H1 (cell line): ENCODE measurements around the gene ATE1. TPM values are rescaled to one million over a fixed set of nuclear protein-coding genes. Genes with fewer than 3 reads are reported as not detected.
A peak's percentile ranks its signal among the peaks of the same experiment; 100 is the strongest.

ENCODE experiments used
- CTCF ChIA-PET: fragments of 300-600 bp; sonication (Branson Sonifier 250); formaldehyde crosslinking; loops from one replicate; lab custom pipeline; 2021; ENCODE audit not compliant: partially characterized antibody; lab: Charles Lee
- POLR2A ChIA-PET: fragments of 300-600 bp; sonication (Branson Sonifier 250); formaldehyde crosslinking; loops from one replicate; lab custom pipeline; 2021; ENCODE audit warnings: inconsistent platforms; ENCODE audit not compliant: partially characterized antibody; lab: Charles Lee
- DNase-seq, 2 experiments: peaks; one replicate each; pipeline versions ENCODE4 v3.0.0 to v3.0.0-alpha.2; 2010 to 2022; ENCODE audit warnings: low spot score in 2 of 2, low read depth in 1 of 2, mixed read lengths in 1 of 2
- FAIRE-seq: peaks from 2 replicates; lab custom pipeline; 2011; peaks lifted over from hg19 to GRCh38; lab: Jason Lieb, UNC
- H2AFZ ChIP-seq: 2 replicates; pipeline ENCODE4 v1.8.1; 2012; ENCODE audit warnings: low read length, inconsistent platforms
- H2AK5ac ChIP-seq: 2 replicates; pipeline ENCODE4 v1.6.1; 2013; ENCODE audit warnings: low read depth, low read length
- H2BK120ac ChIP-seq: replicated peaks from 2 replicates; pipeline ENCODE3; 2013; ENCODE audit warnings: low read depth, low read length, inconsistent platforms
- H2BK12ac ChIP-seq: 2 replicates; pipeline ENCODE4 v1.6.1; 2013; ENCODE audit warnings: low read depth, low read length
- H2BK15ac ChIP-seq: 2 replicates; pipeline ENCODE4 v1.6.1; 2013; ENCODE audit warnings: low read length
- H2BK20ac ChIP-seq: 2 replicates; pipeline ENCODE4 v1.6.1; 2013; ENCODE audit warnings: low read length
- H2BK5ac ChIP-seq: 2 replicates; pipeline ENCODE4 v1.6.1; 2013; ENCODE audit warnings: low read depth, low read length
- H3K14ac ChIP-seq: 2 replicates; pipeline ENCODE4 v1.6.1; 2013; ENCODE audit warnings: inconsistent platforms; ENCODE audit not compliant: insufficient read length
- H3K18ac ChIP-seq: 2 replicates; pipeline ENCODE4 v1.6.1; 2013; ENCODE audit warnings: low read length; ENCODE audit errors: extremely low read depth
- H3K23ac ChIP-seq: 2 replicates; pipeline ENCODE4 v1.6.1; 2013; ENCODE audit warnings: inconsistent platforms; ENCODE audit not compliant: insufficient read length
- H3K23me2 ChIP-seq: 2 replicates; pipeline ENCODE4 v1.6.1; 2013; ENCODE audit warnings: low read depth, low read length
- H3K27ac ChIP-seq: 2 replicates; pipeline ENCODE4 v1.6.1; 2011; ENCODE audit warnings: low read depth, low read length, inconsistent platforms
- H3K27me3 ChIP-seq, 4 experiments: replicated peaks in 1 of 4; 1 replicate in 1 of 4; 2 replicates in 3 of 4; pipeline versions ENCODE4 v1.6.1 to v1.8.1; 2011 to 2013; ENCODE audit warnings: low read length in 3 of 4, mild to moderate bottlenecking in 3 of 4, inconsistent platforms in 2 of 4, mixed read lengths in 2 of 4, moderate library complexity in 1 of 4; ENCODE audit not compliant: control insufficient read depth in 3 of 4, insufficient read depth in 3 of 4; ENCODE audit errors: extremely low read depth in 1 of 4
- H3K36me3 ChIP-seq, 4 experiments: 2 replicates each; pipeline versions ENCODE4 v1.6.1 to v1.8.1; 2011 to 2013; ENCODE audit warnings: mild to moderate bottlenecking in 4 of 4, low read length in 3 of 4, moderate library complexity in 2 of 4, control low read depth in 1 of 4, inconsistent platforms in 1 of 4; ENCODE audit not compliant: insufficient read depth in 4 of 4, control insufficient read depth in 2 of 4
- H3K4ac ChIP-seq: replicated peaks from 2 replicates; pipeline ENCODE3; 2013; ENCODE audit warnings: low read length, low read depth, mixed read lengths, inconsistent platforms; ENCODE audit not compliant: insufficient read length
- H3K4me1 ChIP-seq, 4 experiments: replicated peaks in 1 of 4; 1 replicate in 1 of 4; 2 replicates in 3 of 4; pipeline versions ENCODE4 v1.6.1 to v1.8.1; 2011 to 2013; ENCODE audit warnings: low read length in 3 of 4, inconsistent platforms in 2 of 4, mixed read lengths in 1 of 4; ENCODE audit not compliant: insufficient read depth in 4 of 4, control insufficient read depth in 3 of 4
- H3K4me2 ChIP-seq, 2 experiments: 2 replicates each; pipeline versions ENCODE4 v1.6.1 to v1.8.1; 2011 to 2013; ENCODE audit warnings: low read depth in 2 of 2, low read length in 2 of 2, control low read depth in 1 of 2, inconsistent platforms in 1 of 2, mild to moderate bottlenecking in 1 of 2; ENCODE audit not compliant: insufficient read depth in 1 of 2
- H3K4me3 ChIP-seq, 4 experiments: fragments of 200-600, 300-600 bp in 1 of 4; sonication (generic), shearing (Covaris generic), sonication (Bioruptor Twin) in 1 of 4; 2 replicates each; pipeline versions ENCODE4 v1.5.1 to v1.8.1; 2011 to 2016; ENCODE audit warnings: low read length in 4 of 4, low read depth in 3 of 4, control low read depth in 2 of 4, inconsistent platforms in 2 of 4, mild to moderate bottlenecking in 2 of 4, mixed read lengths in 1 of 4, moderate library complexity in 1 of 4; ENCODE audit not compliant: insufficient read depth in 2 of 4; ENCODE audit errors: extremely low read depth in 1 of 4
- H3K56ac ChIP-seq: replicated peaks from 2 replicates; pipeline ENCODE3; 2013; ENCODE audit warnings: low read depth, mild to moderate bottlenecking, mixed read lengths, low read length, inconsistent platforms; ENCODE audit not compliant: insufficient read length
- H3K79me1 ChIP-seq: 2 replicates; pipeline ENCODE4 v1.6.1; 2013; ENCODE audit warnings: low read depth, low read length, control low read depth
- H3K79me2 ChIP-seq, 2 experiments: 2 replicates each; pipeline versions ENCODE4 v1.6.1 to v1.8.1; 2012 to 2013; ENCODE audit warnings: low read length in 2 of 2, mild to moderate bottlenecking in 2 of 2, inconsistent platforms in 1 of 2; ENCODE audit not compliant: insufficient read depth in 2 of 2, control insufficient read depth in 1 of 2
- H3K9ac ChIP-seq, 4 experiments: replicated peaks in 1 of 4; 1 replicate in 1 of 4; 2 replicates in 3 of 4; pipeline versions ENCODE4 v1.6.1 to v1.8.1; 2011 to 2013; ENCODE audit warnings: low read depth in 3 of 4, low read length in 3 of 4, control low read depth in 2 of 4, mild to moderate bottlenecking in 2 of 4, moderate library complexity in 2 of 4, inconsistent platforms in 1 of 4; ENCODE audit errors: extremely low read depth in 1 of 4
- H3K9me3 ChIP-seq, 2 experiments: 2 replicates each; pipeline versions ENCODE4 v1.6.1 to v1.8.1; 2012 to 2013; ENCODE audit warnings: mild to moderate bottlenecking in 2 of 2, moderate library complexity in 2 of 2, control low read depth in 1 of 2, inconsistent platforms in 1 of 2, low read depth in 1 of 2, low read length in 1 of 2, mixed read lengths in 1 of 2; ENCODE audit not compliant: insufficient read depth in 2 of 2
- H4K20me1 ChIP-seq, 2 experiments: replicated peaks in 1 of 2; 2 replicates each; pipeline versions ENCODE3 to v1.8.1; 2011 to 2013; ENCODE audit warnings: inconsistent platforms in 2 of 2, low read length in 2 of 2, mild to moderate bottlenecking in 1 of 2; ENCODE audit not compliant: insufficient read depth in 2 of 2, control insufficient read depth in 1 of 2
- H4K5ac ChIP-seq: 2 replicates; pipeline ENCODE4 v1.6.1; 2013; ENCODE audit warnings: low read length, low read depth, mixed read lengths, inconsistent platforms; ENCODE audit not compliant: insufficient read length
- H4K8ac ChIP-seq: 2 replicates; pipeline ENCODE4 v1.8.0; 2013; ENCODE audit warnings: mild to moderate bottlenecking, moderate library complexity, low read length, inconsistent platforms; ENCODE audit not compliant: insufficient read depth; ENCODE audit errors: extremely low read depth
- H4K91ac ChIP-seq: replicated peaks from 2 replicates; pipeline ENCODE3; 2013; ENCODE audit warnings: low read length, mixed read lengths, inconsistent platforms; ENCODE audit not compliant: insufficient read length
- ASH2L ChIP-seq: fragments of 200-600, 300-600 bp; sonication (generic); IDR thresholded peaks from one replicate; pipeline ENCODE4 v1.7.1; 2017; ENCODE audit warnings: low read length
- CHD2 ChIP-seq: IDR thresholded peaks from 2 replicates; pipeline ENCODE4 v1.6.1; 2012; ENCODE audit warnings: low read length, improper control_type of control experiment
- JUN ChIP-seq: IDR thresholded peaks from 2 replicates; pipeline ENCODE4 v1.6.1; 2011; ENCODE audit warnings: low read depth, mild to moderate bottlenecking, improper control_type of control experiment, low read length
- JUND ChIP-seq: IDR thresholded peaks from 2 replicates; pipeline ENCODE4 v1.6.1; 2011; ENCODE audit warnings: mild to moderate bottlenecking, improper control_type of control experiment, low read length
- KDM5A ChIP-seq: fragments of 200-600 bp; IDR thresholded peaks from 2 replicates; pipeline ENCODE4 v1.7.1; 2012; ENCODE audit warnings: mild to moderate bottlenecking, low read length, inconsistent platforms, mixed read lengths
- MAFK ChIP-seq: IDR thresholded peaks from 2 replicates; pipeline ENCODE4 v1.6.1; 2012; ENCODE audit warnings: low read depth, mild to moderate bottlenecking, improper control_type of control experiment, low read length
- NRF1 ChIP-seq: IDR thresholded peaks from 2 replicates; pipeline ENCODE4 v1.6.1; 2011; ENCODE audit warnings: mild to moderate bottlenecking, low read depth, low read length, improper control_type of control experiment
- PHF8 ChIP-seq: fragments of 200-600 bp; sonication (generic); conservative IDR thresholded peaks from 2 replicates; pipeline ENCODE4 v1.7.1; 2012; ENCODE audit warnings: low read depth, mild to moderate bottlenecking, inconsistent platforms, low read length, moderate library complexity
- SP4 ChIP-seq: IDR thresholded peaks from 2 replicates; pipeline ENCODE4 v1.6.1; 2012; ENCODE audit warnings: low read length, inconsistent platforms
- TCF12 ChIP-seq: IDR thresholded peaks from 2 replicates; pipeline ENCODE4 v1.6.1; 2011; ENCODE audit warnings: low read depth, mild to moderate bottlenecking, low read length
- YY1 ChIP-seq: IDR thresholded peaks from 2 replicates; pipeline ENCODE4 v1.6.1; 2011; ENCODE audit warnings: low read depth, mild to moderate bottlenecking, low read length
- WGBS, 2 experiments: shearing (Covaris generic) in 1 of 2; methylation state at CpG; one replicate each; pipeline versions ENCODE4 v1.1.6 to v1.1.7; 2013 to 2015; ENCODE audit warnings: low lambda C conversion rate in 2 of 2, mixed read lengths in 2 of 2, inconsistent platforms in 1 of 2, low coverage in 1 of 2, missing lambda C conversion rate in 1 of 2; ENCODE audit not compliant: insufficient replicate concordance in 2 of 2, insufficient coverage in 1 of 2, insufficient read length in 1 of 2; ENCODE audit errors: extremely low coverage in 1 of 2, missing lambda C conversion rate in 1 of 2; 5-methylcytosine and 5-hydroxymethylcytosine counted together
- polyA plus RNA-seq, 7 experiments: library from polyadenylated mRNA; depleted of rRNA in 3 of 7; stranded (reverse) in 5 of 7; unstranded in 2 of 7; fragments of >200 nt in 5 of 7; fragments of 200-250 nt in 2 of 7; gene quantifications; 1 replicate in 5 of 7; 2 replicates in 1 of 7; 4 replicates in 1 of 7; pipeline versions ENCODE4 v1.2.1 to v1.2.3, GENCODE V29; 2011 to 2013; ENCODE audit warnings: missing spikeins in 2 of 7, mixed read lengths in 2 of 7
- total RNA-seq: library from RNA; stranded (reverse); fragmentation: NEBNext Ultra II Directional; extraction: Animal tissue kit (Norgen Biotek cat#: 25700); gene quantifications from 2 replicates; pipeline ENCODE4 v1.2.1, GENCODE V29; 2021
- TF ChIP-seq, protein P1 (sequence below), 3 experiments: IDR thresholded peaks; 1 replicate in 2 of 3; 2 replicates in 1 of 3; pipeline versions ENCODE4 v1.5.1 to v1.6.1; 2011; ENCODE audit warnings: low read length in 3 of 3, mild to moderate bottlenecking in 3 of 3, inconsistent platforms in 2 of 3, low read depth in 1 of 3, moderate library complexity in 1 of 3; ENCODE audit not compliant: insufficient read depth in 1 of 3; ENCODE audit errors: control extremely low read depth in 1 of 3

ATE1 gene
- total and polyA plus RNA-seq, 2 of the 8 experiments (the other 6 are each of a cell fraction or from before 2014, with no cell fraction given) = 8.8 to 26.9 TPM

DNA sequence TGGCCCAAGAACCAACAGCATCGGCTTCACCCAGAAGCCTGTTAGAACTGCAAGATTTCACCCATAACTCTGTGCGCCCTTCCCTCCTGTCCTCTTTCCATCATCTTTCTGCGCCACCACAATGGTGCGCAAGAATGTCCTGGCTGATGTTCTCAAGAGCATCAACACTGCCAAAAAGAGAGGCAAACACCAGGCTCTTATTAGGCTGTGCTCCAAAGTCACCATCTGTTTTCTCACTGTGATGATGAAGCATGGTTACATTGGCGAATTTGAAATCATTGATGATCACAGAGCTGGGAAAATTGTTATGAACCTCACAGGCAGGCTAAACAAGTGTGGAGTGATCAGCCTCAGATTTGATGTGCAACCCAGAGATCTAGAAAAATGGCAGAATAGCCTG lies 214.3 kb downstream of the ATE1 start:
- 84% methylated on average over 5 of the region's 5 CpGs; no CpG with 5 or more reads in 1 of the 2 experiments for WGBS, 2 experiments
- no peak overlapping the region for H2BK120ac ChIP-seq
- no peak overlapping the region for H3K4me3 ChIP-seq
- no peak overlapping the region for H3K14ac ChIP-seq
- FAIRE-seq (no peak), DNase-seq (no peak)
- no peak overlapping the region for H3K56ac ChIP-seq
- H3K18ac ChIP-seq = no peak overlapping the region
- no peak overlapping the region for H4K8ac ChIP-seq
- no peaks in the 10 kb centered on the region for H3K79me1 ChIP-seq
- POLR2A ChIA-PET = no interaction called here
- no peak overlapping the region for H2BK15ac ChIP-seq
- CTCF ChIA-PET = interaction anchor here (1.8 kb wide), 1 partner anchor 17 kb away, joined by 6 read pairs; no protein-coding TSS in a partner anchor
- H3K4ac ChIP-seq = no peak overlapping the region
- H4K5ac ChIP-seq = no peak overlapping the region
- no peaks in the 10 kb centered on the region for H4K20me1 ChIP-seq
- H3K23ac ChIP-seq = no peak overlapping the region
- peaks cover 0 to 5% of the 10 kb centered on the region in 2 experiments; a peak in 1 of 4 replicates for H3K9me3 ChIP-seq
- no peak overlapping the region for H4K91ac ChIP-seq
- no peak overlapping the region for H3K9ac ChIP-seq
- no peak overlapping the region for H2BK20ac ChIP-seq
- H2BK12ac ChIP-seq = no peak overlapping the region
- no peaks in the 10 kb centered on the region for H3K27me3 ChIP-seq
- no peak overlapping the region for H2BK5ac ChIP-seq
- TF ChIP-seq TCF12 = no peak
- no peak for TF ChIP-seq PHF8
- TF ChIP-seq CHD2 = no peak
- no peak for TF ChIP-seq JUND
- TF ChIP-seq JUN = no peak
- no peak for TF ChIP-seq KDM5A
- no peak for TF ChIP-seq SP4
- TF ChIP-seq ASH2L = no peak
- no peak for TF ChIP-seq NRF1
- TF ChIP-seq, protein P1, sequence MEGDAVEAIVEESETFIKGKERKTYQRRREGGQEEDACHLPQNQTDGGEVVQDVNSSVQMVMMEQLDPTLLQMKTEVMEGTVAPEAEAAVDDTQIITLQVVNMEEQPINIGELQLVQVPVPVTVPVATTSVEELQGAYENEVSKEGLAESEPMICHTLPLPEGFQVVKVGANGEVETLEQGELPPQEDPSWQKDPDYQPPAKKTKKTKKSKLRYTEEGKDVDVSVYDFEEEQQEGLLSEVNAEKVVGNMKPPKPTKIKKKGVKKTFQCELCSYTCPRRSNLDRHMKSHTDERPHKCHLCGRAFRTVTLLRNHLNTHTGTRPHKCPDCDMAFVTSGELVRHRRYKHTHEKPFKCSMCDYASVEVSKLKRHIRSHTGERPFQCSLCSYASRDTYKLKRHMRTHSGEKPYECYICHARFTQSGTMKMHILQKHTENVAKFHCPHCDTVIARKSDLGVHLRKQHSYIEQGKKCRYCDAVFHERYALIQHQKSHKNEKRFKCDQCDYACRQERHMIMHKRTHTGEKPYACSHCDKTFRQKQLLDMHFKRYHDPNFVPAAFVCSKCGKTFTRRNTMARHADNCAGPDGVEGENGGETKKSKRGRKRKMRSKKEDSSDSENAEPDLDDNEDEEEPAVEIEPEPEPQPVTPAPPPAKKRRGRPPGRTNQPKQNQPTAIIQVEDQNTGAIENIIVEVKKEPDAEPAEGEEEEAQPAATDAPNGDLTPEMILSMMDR (IDR thresholded peaks at IDR 0.05; ENCODE audit: control extremely low read depth in 1 of 3, insufficient read depth in 1 of 3, low read depth in 1 of 3, low read length in 3 of 3) = no peak
- no peak for TF ChIP-seq MAFK
- TF ChIP-seq YY1 = no peak
- TF ChIP-seq, all 59 proteins: peak for 0
- Histone ChIP-seq H3K4me1 (peaks cover 9 to 18% (median 16%) of the 10 kb centered on the region in 4 experiments; a peak in 5 of 7 replicates), H3K36me3 (no peaks in the 10 kb centered on the region), H2AFZ (no peak overlapping the region), H3K23me2 (0 out of 2 replicates have a peak, but pooled peaks cover 2% of the 10 kb centered on the region), H3K27ac (no peak overlapping the region), H3K79me2 (no peaks in the 10 kb centered on the region), H2AK5ac (0 out of 2 replicates have a peak overlapping the region, but pooled peaks have one; percentile 65), H3K4me2 (no peak overlapping the region)
